Gastrocnemius medialis (tissue), 4 donors: Measurements from ENCODE around the gene ZNF699. TPM values are rescaled to one million over a fixed set of nuclear protein-coding genes. Genes with fewer than 3 reads are reported as not detected.

Experiments used
- ATAC-seq, 2 donors: fragments of 150-250 bp; one replicate each; pipeline ENCODE4 v1.9.1; 2016
- DNase-seq, 2 donors: peaks; one replicate each; pipeline ENCODE4 v3.0.0-alpha.2; 2019
- H3K27ac ChIP-seq, 4 donors: fragments of 200-600 bp; sonication (generic); 1 replicate in 1 of 4; 2 replicates in 3 of 4; pipeline ENCODE4 v1.5.1; 2016 to 2018; ENCODE audit warnings: mild to moderate bottlenecking in 2 of 4, moderate library complexity in 1 of 4
- H3K27me3 ChIP-seq, 3 donors: fragments of 200-600 bp; sonication (generic) in 2 of 3; 1 replicate in 1 of 3; 2 replicates in 2 of 3; pipeline versions ENCODE4 v1.5.1 to v1.6.0; 2016 to 2019; ENCODE audit warnings: mild to moderate bottlenecking in 1 of 3, moderate library complexity in 1 of 3
- H3K36me3 ChIP-seq, 2 donors: fragments of 200-600 bp; sonication (generic) in 1 of 2; one replicate each; pipeline ENCODE4 v1.5.1; 2017 to 2018
- H3K4me1 ChIP-seq, 2 donors: fragments of 200-600 bp; sonication (generic) in 1 of 2; one replicate each; pipeline ENCODE4 v1.5.1; 2016 to 2017; ENCODE audit warnings: mild to moderate bottlenecking in 2 of 2
- H3K4me3 ChIP-seq, 4 donors: fragments of 200-600 bp; sonication (generic) in 3 of 4; 1 replicate in 1 of 4; 2 replicates in 3 of 4; pipeline ENCODE4 v1.5.1; 2016 to 2019; ENCODE audit warnings: mild to moderate bottlenecking in 2 of 4
- H3K9me3 ChIP-seq, 3 donors: fragments of 200-600 bp; sonication (generic) in 2 of 3; 1 replicate in 1 of 3; 2 replicates in 2 of 3; pipeline ENCODE4 v1.5.1; 2016 to 2019
- POLR2A ChIP-seq, 2 donors: fragments of 450-650 bp; IDR thresholded peaks; one replicate each; pipeline ENCODE4 v1.6.1; 2017; ENCODE audit warnings: antibody characterized with exemption in 2 of 2, mild to moderate bottlenecking in 2 of 2, moderate library complexity in 2 of 2
- in situ Hi-C, 4 donors: fragments of 200-750 bp; cut with MboI; loops; one replicate each; pipeline versions ENCODE4 v1.15.0 to v1.8.0; 2017; ENCODE audit warnings: low sequenced_read_pairs in 4 of 4
- intact Hi-C: fragments of 100-400 bp; cut with DNase I; formaldehyde crosslinking; loops from one replicate; pipeline ENCODE4 v1.15.1; 2023; ENCODE audit warnings: low total_unique reads
- total RNA-seq, 4 donors: library from RNA; depleted of rRNA; stranded (reverse); fragments of >200 nt; gene quantifications; one replicate each; pipeline versions ENCODE4 v1.1.0 to v1.2.3, GENCODE V29; 2016
- TF ChIP-seq, protein P1 (sequence below), 5 experiments: fragments of 450-650 bp in 3 of 5; fragments of 200-600 bp in 2 of 5; sonication (generic) in 2 of 5; IDR thresholded peaks in 4 of 5; conservative IDR thresholded peaks in 1 of 5; 1 replicate in 4 of 5; 2 replicates in 1 of 5; pipeline ENCODE4 v1.5.1; 2016 to 2019; ENCODE audit warnings: antibody characterized with exemption in 5 of 5, mild to moderate bottlenecking in 3 of 5, moderate library complexity in 3 of 5

Gene ZNF699
- 1 to 10 TPM in 3 of 4 donors, under 1 TPM in 1; 0.87 to 4.1 (median 1.8) TPM for total RNA-seq

DNA sequence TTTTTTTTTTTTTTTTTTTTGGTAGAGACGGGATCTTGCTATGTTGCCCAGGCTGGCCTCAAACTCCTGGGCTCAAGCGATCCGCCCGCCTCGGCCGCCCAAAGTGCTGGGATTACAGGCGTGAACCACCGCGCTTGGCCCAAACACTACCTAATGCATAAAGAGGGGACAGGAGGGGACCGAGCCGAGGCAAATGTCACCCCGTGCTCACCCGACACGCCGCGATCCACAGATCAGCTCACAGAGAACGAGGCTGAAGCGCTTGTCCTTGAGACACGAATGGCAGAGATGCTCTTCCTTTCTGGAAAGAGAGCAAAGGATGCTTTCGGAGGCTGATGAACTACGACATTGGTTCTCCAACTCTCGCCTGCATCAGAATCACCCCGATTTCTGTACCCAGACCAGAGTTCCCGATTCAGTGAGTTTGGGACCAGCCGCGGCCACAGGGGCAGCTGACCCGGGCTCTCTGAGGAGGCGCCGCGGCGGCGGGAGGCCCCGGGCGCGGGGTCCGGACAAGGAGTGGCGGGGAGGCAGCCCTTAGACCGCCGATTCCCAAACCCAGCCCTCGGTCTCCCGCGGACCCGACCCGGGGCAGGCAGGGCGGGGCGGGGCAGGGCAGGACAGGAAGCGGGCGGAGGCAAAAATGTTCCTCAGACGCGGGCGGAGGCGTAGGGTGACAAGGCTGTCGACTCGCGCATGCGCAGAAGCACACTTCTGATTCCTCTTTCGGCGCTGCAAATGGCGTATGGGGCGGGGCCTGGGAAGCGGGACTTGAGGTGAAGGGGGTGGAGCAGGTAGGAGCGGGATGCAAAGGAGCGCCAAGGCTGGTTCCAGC is at the start of gene ZNF699:
ZNF699 (minus strand) TSS at position 700 of the 835 bp plus-strand sequence. CDS start 4,719 bp downstream, outside the sequence.
- Histone ChIP-seq H3K27ac (peak within 1 kb of the TSS; percentile 77 to 94 (median 85)), H3K4me1 (peaks cover 0 to 11% of the 10 kb centered on the region in 2 donors), H3K36me3 (peaks cover 5 to 14% of the 10 kb centered on the region in 2 donors), H3K27me3 (no peaks in the 10 kb centered on the region), H3K9me3 (no peaks in the 10 kb centered on the region), H3K4me3 (peak within 1 kb of the TSS; percentile 79 to 100 (median 83))
- ATAC-seq (peak; percentile 99 to 100), DNase-seq (peak; percentile 93 to 95)
- in situ Hi-C loops, result loop anchor here in 3 of 4 donors (25.0 kb wide), 1 partner anchor 478 kb away; no protein-coding TSS in a partner anchor
- TF ChIP-seq POLR2A (IDR thresholded peaks at IDR 0.05), result peak; percentile 44 to 49
- TF ChIP-seq, protein P1, sequence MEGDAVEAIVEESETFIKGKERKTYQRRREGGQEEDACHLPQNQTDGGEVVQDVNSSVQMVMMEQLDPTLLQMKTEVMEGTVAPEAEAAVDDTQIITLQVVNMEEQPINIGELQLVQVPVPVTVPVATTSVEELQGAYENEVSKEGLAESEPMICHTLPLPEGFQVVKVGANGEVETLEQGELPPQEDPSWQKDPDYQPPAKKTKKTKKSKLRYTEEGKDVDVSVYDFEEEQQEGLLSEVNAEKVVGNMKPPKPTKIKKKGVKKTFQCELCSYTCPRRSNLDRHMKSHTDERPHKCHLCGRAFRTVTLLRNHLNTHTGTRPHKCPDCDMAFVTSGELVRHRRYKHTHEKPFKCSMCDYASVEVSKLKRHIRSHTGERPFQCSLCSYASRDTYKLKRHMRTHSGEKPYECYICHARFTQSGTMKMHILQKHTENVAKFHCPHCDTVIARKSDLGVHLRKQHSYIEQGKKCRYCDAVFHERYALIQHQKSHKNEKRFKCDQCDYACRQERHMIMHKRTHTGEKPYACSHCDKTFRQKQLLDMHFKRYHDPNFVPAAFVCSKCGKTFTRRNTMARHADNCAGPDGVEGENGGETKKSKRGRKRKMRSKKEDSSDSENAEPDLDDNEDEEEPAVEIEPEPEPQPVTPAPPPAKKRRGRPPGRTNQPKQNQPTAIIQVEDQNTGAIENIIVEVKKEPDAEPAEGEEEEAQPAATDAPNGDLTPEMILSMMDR (IDR thresholded peaks at IDR 0.05 in 4 of 5, conservative IDR thresholded peaks at IDR 0.05 in 1 of 5), result no peak
- intact Hi-C loops, result loop anchor here (2.0 kb wide), 1 partner anchor 169 kb away; the partner anchor contains the start of gene ZNF317

- no peak overlapping the region for H3K27ac ChIP-seq
- ATAC-seq (no peak), DNase-seq (no peak)
- H3K4me3 ChIP-seq, result no peak overlapping the region
- peaks cover 0 to 15% (median 7%) of the 10 kb centered on the region in 3 donors for H3K9me3 ChIP-seq
- in situ Hi-C loops (no loop called here), intact Hi-C loops (no loop called here)
- peaks cover 0 to 15% of the 10 kb centered on the region in 2 donors for H3K36me3 ChIP-seq
- no peaks in the 10 kb centered on the region for H3K4me1 ChIP-seq
- TF ChIP-seq, protein P1 (IDR thresholded peaks at IDR 0.05 in 4 of 5, conservative IDR thresholded peaks at IDR 0.05 in 1 of 5), result no peak
- no peak for TF ChIP-seq POLR2A (IDR thresholded peaks at IDR 0.05)
- H3K27me3 ChIP-seq, result peaks cover 0 to 1% (median 0%) of the 10 kb centered on the region in 3 donors
Observed at GRCh38 chr19:9354651-9355050, 45.0 kb upstream of the ZNF699 start.

DNA sequence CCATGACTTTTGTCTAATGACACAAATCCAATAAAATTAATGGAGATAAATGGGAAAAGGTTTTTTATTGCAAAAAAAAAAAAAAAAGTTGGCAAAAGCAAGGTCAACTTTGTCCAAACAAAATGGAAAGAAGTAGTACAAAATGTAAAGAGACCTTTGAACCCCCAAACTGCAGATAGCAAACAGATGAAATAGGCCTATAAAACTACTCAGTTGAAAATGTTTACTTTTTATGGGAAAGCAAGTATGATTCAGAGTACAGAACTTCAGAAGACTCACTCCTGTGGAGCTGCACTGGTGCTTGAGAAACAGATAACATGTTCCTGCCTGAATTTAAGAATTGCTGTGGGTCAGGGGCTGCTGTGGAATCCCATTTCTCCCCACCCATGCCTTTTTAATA is 43.4 kb upstream of the ZNF699 start:
- H3K36me3 ChIP-seq, result peaks cover 0 to 8% of the 10 kb centered on the region in 2 donors
- peaks cover 0 to 3% (median 0%) of the 10 kb centered on the region in 3 donors for H3K27me3 ChIP-seq
- H3K27ac ChIP-seq, result no peak overlapping the region
- peaks cover 0 to 23% (median 7%) of the 10 kb centered on the region in 3 donors for H3K9me3 ChIP-seq
- TF ChIP-seq, protein P1 (IDR thresholded peaks at IDR 0.05 in 4 of 5, conservative IDR thresholded peaks at IDR 0.05 in 1 of 5), result no peak
- no peak for TF ChIP-seq POLR2A (IDR thresholded peaks at IDR 0.05)
- no peaks in the 10 kb centered on the region for H3K4me1 ChIP-seq
- ATAC-seq (no peak), DNase-seq (no peak)
- intact Hi-C loops (no loop called here), in situ Hi-C loops (no loop called here)
- H3K4me3 ChIP-seq, result no peak overlapping the region

GRCh38 chr19:9352505-9352904 is 42.9 kb upstream of the ZNF699 start:
- H3K4me1 ChIP-seq, result no peaks in the 10 kb centered on the region
- H3K4me3 ChIP-seq, result no peak overlapping the region
- H3K27me3 ChIP-seq, result peaks cover 0 to 3% (median 0%) of the 10 kb centered on the region in 3 donors
- intact Hi-C loops (no loop called here), in situ Hi-C loops (no loop called here)
- DNase-seq (no peak), ATAC-seq (no peak)
- peaks cover 0 to 5% of the 10 kb centered on the region in 2 donors for H3K36me3 ChIP-seq
- TF ChIP-seq, protein P1 (IDR thresholded peaks at IDR 0.05 in 4 of 5, conservative IDR thresholded peaks at IDR 0.05 in 1 of 5), result no peak
- TF ChIP-seq POLR2A (IDR thresholded peaks at IDR 0.05), result no peak
- no peak overlapping the region for H3K27ac ChIP-seq
- H3K9me3 ChIP-seq, result peaks cover 0 to 28% (median 7%) of the 10 kb centered on the region in 3 donors
